Middle frontal gyrus (tissue), 1 donor: ENCODE data around the gene GIGYF2.

Experiments
- DNase-seq: peaks from one replicate; pipeline ENCODE4 v3.0.0-alpha.2; 2015; ENCODE audit warnings: low spot score; ENCODE audit errors: extremely low spot score

Gene GIGYF2

DNA sequence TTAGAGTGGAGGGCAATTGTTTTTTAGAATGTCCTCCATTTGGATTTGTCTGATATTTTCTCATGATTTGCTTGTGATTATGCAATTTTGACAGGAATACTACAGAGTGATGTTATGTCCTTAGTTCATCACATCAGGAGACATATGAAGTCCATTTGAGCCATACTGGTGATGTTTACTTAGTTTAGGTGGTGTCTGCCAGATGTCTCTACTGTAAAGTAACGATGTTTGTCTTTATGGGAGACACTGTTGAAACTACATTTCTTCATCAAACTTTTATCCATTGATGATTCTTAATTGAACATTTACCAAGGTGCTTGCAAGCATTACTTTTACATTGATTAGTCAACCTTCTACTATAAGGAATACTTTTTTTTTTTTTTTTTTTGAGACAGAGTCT, 168.0 kb downstream of the GIGYF2 start:
- no peak for DNase-seq

DNA sequence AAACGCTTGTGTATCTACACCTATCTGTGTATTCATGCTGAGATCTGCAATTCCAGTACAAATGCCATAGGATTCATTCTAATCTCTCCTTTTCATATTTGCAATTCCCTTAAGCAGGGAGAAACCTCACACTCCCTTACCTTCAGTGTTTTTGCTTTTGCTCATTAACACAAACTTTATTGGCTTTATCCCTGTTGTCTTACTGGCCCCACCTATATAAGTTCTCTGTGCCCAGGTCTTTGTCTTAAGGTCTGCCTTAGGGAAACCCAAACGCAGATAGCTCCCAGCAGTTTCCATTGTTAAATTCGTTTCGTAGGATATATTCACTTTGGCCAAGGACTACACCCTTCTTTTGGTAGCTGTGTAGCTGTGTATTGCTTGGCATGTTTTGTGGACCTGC, 169.0 kb downstream of the GIGYF2 start:
- no peak for DNase-seq

DNA sequence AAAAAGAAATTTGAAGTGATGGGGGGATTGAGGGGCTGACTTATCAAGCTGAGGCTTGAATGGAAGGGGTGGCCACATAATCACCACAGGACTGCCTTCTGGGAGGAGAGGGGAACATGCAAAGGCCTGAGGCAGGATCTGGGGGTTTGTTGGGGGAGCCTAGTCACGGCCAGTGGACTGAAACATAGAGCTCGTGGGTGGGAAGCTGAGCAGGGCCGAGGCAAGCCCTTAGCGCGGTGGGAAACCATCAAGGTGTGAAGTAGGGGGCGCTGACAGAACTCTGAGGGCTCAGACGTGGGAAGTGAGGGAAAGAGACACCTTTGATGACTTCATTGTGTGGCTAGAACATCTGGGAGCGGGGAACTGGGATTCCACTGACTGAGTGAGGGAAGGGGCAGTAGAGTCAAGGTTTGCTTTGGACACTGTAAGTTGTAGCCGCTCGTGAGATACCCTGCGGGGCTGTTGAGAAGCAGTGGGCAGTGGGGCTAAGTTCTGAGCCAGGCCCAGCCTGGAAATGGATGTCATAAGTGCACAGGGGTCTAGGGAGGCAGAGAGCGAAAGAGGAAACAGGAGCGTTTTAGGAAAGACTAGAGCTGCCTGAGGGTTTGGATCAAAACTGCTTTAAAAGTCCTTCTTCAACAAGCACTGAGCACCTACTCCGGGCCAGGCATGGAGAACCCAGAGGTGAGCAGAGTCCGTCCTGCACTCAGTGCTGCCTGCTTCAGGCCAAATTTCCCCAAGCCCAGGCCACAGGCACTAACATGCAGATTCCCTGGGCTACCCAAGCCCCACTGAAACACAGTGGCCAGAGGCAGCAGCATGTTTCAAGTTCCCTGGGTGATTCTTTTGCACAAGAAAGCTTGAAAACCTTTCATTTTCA, 172.2 kb downstream of the GIGYF2 start:
- no peak for DNase-seq

DNA sequence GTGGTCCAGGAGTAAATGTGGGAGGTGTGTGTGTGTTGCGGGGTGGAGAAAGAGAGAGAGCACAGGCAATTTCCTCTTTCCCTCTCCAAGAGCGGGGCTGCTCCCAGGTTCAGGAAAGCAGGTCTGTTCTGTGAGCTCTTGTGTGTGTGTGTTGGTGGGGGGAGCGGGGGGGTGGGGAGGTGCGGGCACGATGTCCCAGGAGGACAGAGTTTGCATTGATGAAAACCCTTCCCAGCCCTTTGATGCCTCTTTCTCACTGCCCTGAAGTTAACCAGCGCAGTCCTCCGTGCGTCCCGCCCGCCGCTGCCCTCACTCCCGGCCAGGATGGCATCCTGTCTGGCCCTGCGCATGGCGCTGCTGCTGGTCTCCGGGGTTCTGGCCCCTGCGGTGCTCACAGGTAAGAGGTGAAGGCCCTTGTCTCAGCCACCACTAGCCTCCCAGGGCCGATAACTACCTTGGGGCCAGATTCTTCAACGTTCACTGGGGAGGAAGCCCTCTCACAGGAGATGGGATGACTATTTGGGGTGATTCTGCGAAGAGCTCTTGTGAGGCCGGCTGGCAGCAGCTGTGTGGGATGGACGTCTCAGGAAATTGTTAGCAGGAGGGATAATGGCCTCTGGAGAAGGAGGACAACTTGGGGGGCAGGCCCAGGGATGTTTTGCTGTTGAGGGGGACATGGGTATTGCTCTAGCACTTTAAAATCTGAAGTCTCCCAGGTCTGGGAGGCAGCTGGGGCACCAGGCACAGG, 173.1 kb downstream of the GIGYF2 start, which contains the start of gene SNORC:
TSS of gene SNORC (plus strand) at position 247 of the 748 bp plus-strand sequence. CDS start at position 325, 78 bp downstream.
- DNase-seq: no peak

DNA sequence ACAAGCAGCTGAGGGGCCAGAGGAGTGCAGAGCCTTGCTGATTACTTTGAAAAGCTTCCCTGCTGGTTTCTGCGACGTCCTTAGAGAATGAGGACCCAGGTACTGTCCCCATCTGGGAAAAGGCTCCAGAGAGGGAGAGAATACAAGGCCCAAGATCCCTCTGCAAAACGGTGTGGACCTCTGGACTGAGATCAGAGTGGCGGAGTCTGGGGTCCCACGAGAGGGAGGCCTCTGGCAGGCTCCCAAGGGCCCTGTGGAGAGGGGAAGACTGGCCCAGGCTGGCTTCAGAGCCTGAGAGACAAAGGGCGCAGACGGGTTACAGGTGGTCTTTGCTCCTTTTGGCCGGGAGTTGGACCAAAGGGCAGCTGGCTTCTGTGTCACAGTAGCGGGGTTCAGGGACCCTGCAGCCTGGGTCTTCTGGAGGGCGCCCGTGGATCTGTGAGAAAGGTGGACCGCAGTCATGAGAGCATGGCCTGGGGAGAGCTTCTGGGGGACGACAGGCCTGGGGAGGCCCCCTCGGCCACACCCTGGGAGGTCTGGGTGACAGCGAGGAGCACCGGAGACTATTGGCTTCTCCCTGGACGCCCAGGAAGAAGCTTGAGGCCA, 173.7 kb downstream of the GIGYF2 start:
- no peak for DNase-seq

DNA sequence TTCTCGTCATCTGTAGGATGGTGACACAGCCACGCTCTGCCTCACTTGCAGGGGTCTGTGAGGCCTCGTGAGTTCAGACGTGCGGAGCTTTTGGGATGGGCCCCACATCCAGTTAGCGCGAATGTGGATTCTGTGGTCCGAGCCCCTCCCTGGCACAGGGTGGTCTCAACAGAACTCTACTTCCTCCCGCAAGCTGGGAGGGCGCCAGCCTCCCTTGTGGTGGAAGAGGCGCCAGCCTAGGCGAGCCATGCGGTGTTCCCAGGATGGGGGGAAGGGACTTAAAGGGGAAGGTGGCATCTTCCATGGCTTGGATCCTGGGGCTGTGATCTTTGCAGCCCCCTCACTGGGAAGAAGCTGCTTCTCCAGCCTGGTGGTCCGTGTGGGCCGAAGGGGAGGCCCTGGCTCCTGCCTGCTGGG, 174.3 kb downstream of the GIGYF2 start:
- no peak for DNase-seq

DNA sequence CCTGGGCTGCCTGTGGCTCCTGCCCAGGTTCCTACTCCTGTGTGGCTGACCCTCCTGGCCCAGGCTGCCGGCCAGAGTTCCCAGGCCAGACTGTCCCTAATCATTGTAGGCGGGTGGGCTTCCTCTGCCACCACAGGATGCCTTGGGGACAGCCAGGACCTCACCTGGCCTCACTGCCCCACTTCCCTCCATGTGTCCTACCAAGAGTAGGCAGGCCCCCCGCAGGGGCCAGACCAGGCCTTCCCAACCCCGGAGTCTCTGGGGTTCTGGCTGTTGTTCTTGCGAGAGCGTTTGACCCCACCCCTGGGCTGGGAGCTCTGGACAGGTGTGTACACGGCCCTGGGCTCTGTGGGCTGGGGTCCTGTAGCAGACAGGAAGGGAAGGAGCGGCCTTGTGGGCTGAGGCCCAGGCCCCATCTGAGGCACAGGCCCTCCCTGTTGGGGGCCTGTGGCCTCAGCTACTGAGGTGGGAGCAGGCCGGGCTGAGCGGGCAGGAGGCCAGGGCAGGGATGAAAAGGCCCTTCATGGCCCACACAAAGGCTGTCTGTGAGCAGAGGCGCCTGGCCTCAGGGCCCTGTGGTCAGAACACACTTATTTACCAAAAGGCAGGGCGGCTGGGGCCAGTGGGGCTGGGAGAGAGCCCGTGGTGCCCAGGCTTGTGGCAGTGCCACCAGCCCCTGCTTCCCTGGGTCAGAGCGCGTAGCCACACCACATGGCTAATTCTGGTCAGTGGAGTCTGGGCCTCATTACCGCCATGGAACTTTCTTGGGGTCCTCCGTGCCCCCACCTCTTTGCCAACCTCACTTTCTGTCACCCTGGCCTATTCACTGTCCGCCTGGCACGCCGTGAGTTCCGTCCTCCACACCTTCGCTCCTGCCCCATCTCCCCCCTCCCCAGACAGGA, 175.0 kb downstream of the GIGYF2 start:
- DNase-seq: peak; percentile 74

DNA sequence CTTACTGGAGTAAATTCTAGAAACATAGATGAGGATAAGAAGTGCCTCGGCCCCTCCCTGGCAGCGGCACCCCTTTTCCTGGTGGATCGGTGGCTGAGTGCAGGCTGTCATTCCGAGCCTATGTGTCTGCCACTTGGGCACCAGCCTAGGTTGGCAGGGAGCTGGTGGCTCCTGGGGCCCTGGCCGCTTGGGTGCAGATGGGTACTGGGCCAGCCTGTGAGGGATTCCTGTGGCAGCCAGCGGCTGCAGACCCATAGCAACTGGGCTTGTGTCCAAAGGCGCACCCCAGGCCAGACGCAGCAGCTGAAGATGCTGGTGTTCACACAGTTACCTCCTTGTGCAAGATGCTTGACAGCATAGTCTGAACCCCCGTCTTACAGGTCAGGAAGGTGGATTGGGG, 175.7 kb downstream of the GIGYF2 start:
- no peak for DNase-seq

DNA sequence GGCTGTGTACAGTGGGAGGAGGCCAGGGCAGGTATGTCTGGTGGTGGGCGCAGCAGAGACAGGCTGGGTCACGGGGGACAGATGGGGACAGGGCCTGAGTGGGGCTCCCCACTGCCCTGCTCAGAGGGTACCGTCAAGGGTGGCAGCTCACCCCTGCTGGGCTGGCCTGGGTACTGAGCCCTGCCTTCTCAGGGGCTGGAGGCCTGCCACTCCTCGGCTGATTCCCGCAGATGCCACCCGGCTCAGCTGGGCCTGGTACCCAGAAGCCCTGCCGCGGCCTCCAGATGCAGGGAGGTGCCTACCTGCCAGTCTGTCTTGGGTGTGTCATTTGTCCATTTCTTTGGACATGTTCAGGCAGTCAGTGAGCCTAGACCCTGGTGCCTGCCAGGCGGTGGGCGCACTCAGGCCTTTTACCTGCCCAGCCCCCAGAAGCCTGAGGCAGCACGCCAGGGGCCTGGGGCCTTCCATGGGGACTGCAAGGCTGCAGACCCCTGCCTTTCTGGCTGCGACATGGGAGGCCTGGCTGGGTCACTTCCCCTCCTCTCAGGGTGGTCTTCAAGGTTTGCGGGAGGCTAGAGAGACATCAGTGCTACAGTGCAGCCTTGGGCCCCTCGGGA, 176.3 kb downstream of the GIGYF2 start:
- DNase-seq: no peak

DNA sequence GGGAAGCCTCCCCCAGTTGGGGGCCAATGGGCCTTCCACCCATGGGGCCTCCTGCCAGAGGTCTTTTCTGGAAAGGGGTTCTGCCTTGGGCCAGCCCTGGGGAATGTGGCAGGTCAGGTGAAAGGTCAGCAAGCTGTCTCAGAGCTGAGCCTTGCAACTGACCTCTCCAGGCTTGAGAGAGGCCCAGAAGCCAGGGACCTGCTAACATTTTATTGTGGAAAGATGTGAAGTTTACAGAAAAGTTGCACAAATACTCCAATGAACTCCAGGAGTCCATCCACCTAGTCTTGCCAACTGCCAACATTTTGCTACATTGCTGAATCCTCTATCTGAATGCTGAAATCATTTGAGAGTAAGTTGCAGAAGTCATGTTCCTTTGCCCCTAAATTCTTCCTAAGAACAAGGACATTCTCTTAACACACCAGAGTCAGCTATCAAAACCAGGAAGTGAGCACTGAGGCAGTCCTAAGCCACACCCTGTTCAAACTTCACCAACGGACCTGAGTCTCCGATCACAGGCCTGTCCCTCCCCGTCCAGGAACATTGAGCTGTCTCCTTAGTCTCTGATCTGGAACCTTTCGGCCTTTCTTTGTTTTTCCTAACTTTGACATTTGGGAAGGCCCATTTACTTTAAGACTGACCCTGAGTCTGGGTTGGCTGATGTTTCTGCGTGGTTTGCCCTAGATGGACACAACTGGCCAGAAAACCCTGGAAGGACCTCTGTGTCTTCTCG, 176.9 kb downstream of the GIGYF2 start:
- DNase-seq: no peak

DNA sequence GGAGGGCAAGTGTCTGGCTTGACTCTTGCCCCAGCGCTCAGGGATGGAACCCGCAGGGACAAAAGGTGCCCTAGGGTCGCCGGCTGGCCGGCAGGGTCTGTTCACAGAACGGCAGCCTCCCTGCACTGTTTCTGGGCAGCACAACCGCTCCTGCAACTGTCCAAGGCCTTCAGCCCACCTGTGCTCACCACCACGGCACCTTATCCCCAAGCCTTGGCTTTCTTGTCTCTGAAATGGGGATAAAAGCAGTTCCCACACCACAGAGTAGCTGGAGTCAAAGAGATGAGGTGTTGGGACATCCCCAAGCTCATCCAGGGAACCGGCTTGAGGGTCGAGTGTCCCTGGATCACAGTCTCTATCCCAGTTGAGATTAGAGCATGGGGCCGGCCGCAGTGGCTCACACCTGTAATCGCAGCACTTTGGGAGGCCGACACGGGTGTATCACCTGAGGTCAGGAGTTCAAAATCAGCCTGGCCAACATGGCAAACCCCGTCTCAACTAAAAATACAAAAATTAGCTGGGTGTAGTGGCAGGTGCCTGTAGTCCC, 177.6 kb downstream of the GIGYF2 start:
- DNase-seq: no peak

DNA sequence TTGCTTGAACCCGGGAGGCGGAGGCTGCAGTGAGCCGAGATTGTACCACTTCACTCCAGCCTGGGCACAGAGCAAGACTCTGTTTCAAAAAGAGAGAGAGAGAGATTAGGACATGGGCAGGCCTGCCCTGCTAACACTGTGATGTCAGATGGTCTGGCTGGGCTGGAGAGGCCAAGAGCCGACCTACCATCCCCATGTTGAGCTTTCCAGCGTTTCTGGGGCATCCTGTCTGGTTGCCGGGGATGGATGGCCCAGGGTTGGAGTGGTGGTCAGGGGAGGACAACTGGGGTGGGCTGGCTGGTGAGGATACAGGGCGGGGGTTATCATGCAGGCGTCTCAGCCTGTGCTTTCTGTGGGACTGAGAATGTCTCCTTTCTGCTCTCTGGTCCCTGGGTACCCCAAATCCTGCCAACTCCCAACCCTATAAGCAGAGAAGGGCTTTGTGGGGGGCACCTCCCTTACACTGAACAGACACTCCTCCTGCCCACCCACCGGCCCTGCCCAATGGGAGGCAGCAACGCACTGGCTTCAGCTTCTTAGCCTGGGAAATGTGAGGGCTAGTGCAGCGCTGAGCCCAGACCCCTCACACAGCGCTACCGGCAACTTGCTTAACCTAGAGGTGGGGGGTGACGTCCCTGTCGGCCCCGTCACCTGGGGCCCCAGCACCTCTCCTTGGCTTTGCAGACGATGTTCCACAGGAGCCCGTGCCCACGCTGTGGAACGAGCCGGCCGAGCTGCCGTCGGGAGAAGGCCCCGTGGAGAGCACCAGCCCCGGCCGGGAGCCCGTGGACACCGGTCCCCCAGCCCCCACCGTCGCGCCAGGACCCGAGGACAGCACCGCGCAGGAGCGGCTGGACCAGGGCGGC, 178.4 kb downstream of the GIGYF2 start:
- DNase-seq: no peak

DNA sequence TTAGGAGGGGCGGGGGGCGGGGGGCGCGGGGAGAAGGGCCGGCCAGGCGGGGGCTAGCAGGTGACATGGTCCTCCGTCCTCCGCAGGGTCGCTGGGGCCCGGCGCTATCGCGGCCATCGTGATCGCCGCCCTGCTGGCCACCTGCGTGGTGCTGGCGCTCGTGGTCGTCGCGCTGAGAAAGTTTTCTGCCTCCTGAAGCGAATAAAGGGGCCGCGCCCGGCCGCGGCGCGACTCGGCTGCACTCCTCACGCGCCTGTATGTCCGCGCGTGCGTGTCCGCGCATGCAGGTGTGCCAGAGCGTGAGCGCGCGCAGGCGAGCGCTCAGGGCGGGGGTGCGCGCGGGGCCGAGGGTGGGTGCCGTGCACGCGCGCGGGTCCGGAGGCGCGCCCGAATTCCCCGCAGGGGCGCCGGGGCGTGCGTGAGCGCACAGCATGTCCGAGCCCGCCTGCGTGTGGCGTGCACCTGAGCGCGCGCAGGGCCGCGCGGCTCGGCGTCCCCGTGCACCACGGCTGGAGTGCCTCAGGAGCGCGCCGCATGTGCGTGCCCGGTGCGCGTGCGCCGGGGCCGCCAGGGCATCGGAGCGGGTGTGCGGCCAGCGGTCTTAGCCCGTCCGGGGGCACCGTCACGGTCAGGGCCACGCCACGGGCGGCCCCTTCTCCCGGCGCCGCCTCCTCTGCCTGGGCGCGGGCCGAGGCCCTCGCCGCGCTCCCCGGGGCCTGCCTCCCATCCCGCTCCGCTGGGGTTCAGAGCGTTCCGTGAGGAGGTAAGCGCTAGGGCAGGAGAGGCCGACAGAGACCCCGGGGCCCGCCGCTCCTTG, 179.2 kb downstream of the GIGYF2 start:
- peak; percentile 61 for DNase-seq

DNA sequence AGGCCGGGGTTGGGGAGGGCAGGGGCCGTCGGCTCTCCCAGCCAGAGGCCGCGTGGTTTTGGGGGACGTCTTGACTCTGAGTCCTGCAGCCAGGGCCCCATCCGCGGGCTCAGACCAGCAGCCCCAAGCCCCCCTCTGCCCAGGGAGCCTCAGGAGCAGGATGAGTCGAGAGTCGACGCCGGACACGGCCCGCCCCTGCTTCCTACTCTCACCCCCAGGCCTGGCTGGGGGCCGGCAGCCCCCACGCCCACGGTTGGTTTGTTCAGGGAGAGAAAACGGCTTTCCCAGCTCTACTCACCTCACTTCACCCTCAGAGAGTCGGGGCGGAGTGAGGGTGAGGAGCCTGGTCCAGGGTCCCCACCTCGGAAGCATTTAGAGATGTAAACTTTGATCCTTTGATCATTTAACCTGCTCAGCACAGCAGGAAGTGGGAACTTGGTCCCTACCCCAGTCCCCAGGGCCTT, 179.9 kb downstream of the GIGYF2 start:
- no peak for DNase-seq

DNA sequence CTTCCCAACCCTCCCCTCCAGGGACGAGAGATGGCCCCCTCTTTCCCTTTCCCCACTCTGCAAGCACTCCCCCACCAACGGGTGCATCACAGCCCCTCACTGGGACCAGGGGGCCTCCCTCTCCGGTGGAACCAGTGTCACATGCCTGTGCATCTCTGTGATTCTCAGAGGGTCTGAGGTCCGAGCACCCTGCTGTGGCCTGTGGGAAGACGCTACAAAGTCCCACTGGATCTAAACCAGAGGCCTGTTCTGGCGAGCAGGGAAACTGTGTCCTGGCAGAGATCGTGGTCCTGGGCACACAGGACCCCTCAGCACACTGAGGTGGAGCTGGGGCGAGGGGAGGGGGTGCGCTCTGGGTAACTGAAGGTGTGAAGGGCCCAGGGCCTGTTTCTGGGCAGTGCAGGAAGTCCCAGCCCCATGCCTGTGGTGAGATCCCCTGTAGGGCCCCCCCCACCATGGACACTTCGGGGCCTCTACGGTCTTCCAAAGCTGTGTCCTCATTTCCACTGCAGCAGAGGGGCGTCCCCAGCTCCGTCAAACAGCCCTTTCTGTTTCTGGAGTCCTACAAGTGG, 180.9 kb downstream of the GIGYF2 start:
- no peak for DNase-seq

DNA sequence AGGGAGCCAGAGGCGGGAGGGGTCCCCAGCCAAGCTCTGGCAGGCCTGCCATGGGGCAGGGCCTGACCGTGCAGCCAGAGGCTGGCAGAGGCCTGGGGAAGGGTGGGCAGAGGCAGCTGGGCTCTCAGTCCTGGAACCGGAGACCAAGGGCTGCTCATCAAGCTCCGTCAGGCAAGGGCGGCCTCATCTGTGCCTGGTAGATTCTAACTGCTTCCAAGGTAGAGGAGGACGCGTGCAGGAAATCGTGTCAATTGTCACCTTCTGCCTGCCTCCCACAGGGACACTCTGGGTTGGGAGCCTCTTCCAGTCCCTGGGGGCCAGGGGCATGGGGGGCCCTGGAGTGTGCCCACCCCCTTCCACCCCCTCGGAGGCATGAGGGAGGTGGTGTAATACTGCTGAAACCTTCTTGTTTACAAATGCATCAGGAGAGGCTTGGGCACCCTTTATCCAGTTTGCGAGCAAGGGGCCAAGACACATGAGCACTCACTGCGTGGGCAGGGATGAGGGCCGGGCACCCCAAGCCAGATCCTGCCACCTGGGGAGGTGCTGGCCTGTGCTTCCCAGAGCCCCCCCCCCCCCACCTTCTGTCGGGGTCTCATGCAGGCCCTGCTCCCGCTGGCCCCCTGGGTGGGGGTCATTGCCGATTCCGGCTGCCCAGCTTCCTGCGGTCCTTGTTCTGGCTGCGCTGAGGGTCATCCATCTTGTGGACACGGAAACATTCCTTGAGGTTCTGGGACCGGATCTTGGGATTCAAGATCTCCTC, 181.9 kb downstream of the GIGYF2 start:
- DNase-seq: no peak
